Measurements from ENCODE around the gene ACYP2.

DNA sequence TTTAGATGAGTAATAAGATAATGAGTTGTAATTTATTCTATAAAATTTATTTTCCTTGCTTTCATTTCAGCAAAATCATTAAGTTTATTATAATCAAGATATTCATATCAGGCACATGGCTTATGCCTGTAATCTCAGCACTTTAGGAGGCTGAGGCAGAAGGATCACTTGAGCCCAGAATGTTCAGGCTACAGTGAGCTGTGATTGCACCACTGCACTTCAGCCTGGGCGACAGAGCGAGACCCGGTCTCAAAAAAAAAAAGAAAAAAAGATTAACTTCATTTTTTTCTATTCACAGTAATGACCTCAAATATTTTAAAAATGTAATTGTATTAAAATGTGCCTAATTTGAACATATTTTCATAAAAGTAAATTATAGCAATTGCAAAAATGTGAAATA, 67.9 kb downstream of the ACYP2 start:
- TF ChIP-seq, protein P1, sequence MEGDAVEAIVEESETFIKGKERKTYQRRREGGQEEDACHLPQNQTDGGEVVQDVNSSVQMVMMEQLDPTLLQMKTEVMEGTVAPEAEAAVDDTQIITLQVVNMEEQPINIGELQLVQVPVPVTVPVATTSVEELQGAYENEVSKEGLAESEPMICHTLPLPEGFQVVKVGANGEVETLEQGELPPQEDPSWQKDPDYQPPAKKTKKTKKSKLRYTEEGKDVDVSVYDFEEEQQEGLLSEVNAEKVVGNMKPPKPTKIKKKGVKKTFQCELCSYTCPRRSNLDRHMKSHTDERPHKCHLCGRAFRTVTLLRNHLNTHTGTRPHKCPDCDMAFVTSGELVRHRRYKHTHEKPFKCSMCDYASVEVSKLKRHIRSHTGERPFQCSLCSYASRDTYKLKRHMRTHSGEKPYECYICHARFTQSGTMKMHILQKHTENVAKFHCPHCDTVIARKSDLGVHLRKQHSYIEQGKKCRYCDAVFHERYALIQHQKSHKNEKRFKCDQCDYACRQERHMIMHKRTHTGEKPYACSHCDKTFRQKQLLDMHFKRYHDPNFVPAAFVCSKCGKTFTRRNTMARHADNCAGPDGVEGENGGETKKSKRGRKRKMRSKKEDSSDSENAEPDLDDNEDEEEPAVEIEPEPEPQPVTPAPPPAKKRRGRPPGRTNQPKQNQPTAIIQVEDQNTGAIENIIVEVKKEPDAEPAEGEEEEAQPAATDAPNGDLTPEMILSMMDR (IDR thresholded peaks at IDR 0.05): no peak
- no peak for TF ChIP-seq POLR2A (IDR thresholded peaks at IDR 0.05)
